ENCODE results near the gene DOCK2.

DNA sequence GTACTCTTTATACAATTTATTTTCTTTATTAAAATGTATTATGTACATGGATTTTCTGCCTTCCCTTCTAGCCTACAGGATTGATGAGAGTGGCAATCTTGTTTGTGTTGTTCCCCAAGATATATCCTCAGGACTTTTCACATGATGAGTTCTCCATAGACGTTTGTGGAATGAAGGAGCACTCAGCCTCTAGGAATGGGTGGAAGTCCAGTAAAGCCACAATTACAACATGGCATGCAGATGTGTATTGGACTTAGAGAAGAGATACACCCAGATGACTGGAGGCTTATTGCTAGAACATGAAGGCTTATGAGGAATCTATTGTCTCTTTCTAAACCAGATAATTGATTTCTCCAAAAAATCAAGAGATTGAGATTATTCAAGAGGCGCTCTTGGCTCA, 8.2 kb upstream of the DOCK2 start:
- TF ChIP-seq, protein P1, sequence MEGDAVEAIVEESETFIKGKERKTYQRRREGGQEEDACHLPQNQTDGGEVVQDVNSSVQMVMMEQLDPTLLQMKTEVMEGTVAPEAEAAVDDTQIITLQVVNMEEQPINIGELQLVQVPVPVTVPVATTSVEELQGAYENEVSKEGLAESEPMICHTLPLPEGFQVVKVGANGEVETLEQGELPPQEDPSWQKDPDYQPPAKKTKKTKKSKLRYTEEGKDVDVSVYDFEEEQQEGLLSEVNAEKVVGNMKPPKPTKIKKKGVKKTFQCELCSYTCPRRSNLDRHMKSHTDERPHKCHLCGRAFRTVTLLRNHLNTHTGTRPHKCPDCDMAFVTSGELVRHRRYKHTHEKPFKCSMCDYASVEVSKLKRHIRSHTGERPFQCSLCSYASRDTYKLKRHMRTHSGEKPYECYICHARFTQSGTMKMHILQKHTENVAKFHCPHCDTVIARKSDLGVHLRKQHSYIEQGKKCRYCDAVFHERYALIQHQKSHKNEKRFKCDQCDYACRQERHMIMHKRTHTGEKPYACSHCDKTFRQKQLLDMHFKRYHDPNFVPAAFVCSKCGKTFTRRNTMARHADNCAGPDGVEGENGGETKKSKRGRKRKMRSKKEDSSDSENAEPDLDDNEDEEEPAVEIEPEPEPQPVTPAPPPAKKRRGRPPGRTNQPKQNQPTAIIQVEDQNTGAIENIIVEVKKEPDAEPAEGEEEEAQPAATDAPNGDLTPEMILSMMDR (IDR thresholded peaks at IDR 0.05), result no peak
- TF ChIP-seq, protein P2, sequence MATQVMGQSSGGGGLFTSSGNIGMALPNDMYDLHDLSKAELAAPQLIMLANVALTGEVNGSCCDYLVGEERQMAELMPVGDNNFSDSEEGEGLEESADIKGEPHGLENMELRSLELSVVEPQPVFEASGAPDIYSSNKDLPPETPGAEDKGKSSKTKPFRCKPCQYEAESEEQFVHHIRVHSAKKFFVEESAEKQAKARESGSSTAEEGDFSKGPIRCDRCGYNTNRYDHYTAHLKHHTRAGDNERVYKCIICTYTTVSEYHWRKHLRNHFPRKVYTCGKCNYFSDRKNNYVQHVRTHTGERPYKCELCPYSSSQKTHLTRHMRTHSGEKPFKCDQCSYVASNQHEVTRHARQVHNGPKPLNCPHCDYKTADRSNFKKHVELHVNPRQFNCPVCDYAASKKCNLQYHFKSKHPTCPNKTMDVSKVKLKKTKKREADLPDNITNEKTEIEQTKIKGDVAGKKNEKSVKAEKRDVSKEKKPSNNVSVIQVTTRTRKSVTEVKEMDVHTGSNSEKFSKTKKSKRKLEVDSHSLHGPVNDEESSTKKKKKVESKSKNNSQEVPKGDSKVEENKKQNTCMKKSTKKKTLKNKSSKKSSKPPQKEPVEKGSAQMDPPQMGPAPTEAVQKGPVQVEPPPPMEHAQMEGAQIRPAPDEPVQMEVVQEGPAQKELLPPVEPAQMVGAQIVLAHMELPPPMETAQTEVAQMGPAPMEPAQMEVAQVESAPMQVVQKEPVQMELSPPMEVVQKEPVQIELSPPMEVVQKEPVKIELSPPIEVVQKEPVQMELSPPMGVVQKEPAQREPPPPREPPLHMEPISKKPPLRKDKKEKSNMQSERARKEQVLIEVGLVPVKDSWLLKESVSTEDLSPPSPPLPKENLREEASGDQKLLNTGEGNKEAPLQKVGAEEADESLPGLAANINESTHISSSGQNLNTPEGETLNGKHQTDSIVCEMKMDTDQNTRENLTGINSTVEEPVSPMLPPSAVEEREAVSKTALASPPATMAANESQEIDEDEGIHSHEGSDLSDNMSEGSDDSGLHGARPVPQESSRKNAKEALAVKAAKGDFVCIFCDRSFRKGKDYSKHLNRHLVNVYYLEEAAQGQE (IDR thresholded peaks at IDR 0.05; ENCODE audit: insufficient read depth in 1 of 2, low read depth in 2 of 2, low read length in 1 of 2), result no peak
- TF ChIP-seq TCF7L2 (IDR thresholded peaks at IDR 0.05; ENCODE audit: low read depth, low read length) (no peak), SIN3A (IDR thresholded peaks at IDR 0.05; ENCODE audit: borderline replicate concordance, insufficient read depth, low read depth, low read length) (no peak), POLR2AphosphoS5 (IDR thresholded peaks at IDR 0.05; ENCODE audit: low read depth, low read length) (no peak)
